Body of pancreas (tissue), 4 donors: ENCODE data around the gene ADAMTS15. TPM values are rescaled to one million over a fixed set of nuclear protein-coding genes. Genes with fewer than 3 reads are reported as not detected.

Experiments
- ATAC-seq: fragments of 150-250 bp; one replicate; pipeline ENCODE4 v1.9.1; 2016
- DNase-seq, 4 donors: peaks; one replicate each; pipeline ENCODE4 v3.0.0-alpha.2; 2019
- H3K27ac ChIP-seq, 4 donors: fragments of 200-600 bp; sonication (generic); 1 replicate in 3 of 4; 2 replicates in 1 of 4; pipeline versions ENCODE4 v1.5.1 to v1.6.1; 2016 to 2019; ENCODE audit warnings: mild to moderate bottlenecking in 1 of 4, mixed read lengths in 1 of 4, moderate library complexity in 1 of 4
- H3K27me3 ChIP-seq, 2 donors: fragments of 200-600 bp; sonication (generic); one replicate each; pipeline ENCODE4 v1.6.0; 2016; ENCODE audit warnings: mild to moderate bottlenecking in 1 of 2
- H3K36me3 ChIP-seq, 2 donors: fragments of 200-600 bp; sonication (generic); replicated peaks in 1 of 2; 2 replicates each; pipeline ENCODE4 v1.5.1; 2016; ENCODE audit warnings: low read depth in 2 of 2; ENCODE audit not compliant: insufficient read depth in 1 of 2
- H3K4me1 ChIP-seq: fragments of 200-600 bp; sonication (generic); one replicate; pipeline ENCODE4 v1.6.0; 2016
- H3K4me3 ChIP-seq, 2 donors: fragments of 200-600 bp; sonication (generic); 1 replicate in 1 of 2; 2 replicates in 1 of 2; pipeline ENCODE4 v1.5.1; 2016 to 2019
- H3K9me3 ChIP-seq, 3 donors: fragments of 200-600 bp; sonication (generic); 1 replicate in 2 of 3; 2 replicates in 1 of 3; pipeline ENCODE4 v1.5.1; 2016
- POLR2A ChIP-seq, 3 donors: fragments of 450-650 bp; IDR thresholded peaks; one replicate each; pipeline ENCODE4 v1.6.1; 2016; ENCODE audit warnings: antibody characterized with exemption in 3 of 3, mild to moderate bottlenecking in 2 of 3
- WGBS, 2 donors: methylation state at CpG; one replicate each; pipeline ENCODE4 v1.1.5; 2017; 5-methylcytosine and 5-hydroxymethylcytosine counted together
- intact Hi-C: fragments of 100-400 bp; cut with DNase I; formaldehyde crosslinking; loops from one replicate; pipeline ENCODE4 v1.15.1; 2023
- total RNA-seq, 2 donors: library from RNA; depleted of rRNA; stranded (reverse); fragments of >200 nt; gene quantifications; one replicate each; pipeline ENCODE4 v1.1.0, GENCODE V29; 2016
- TF ChIP-seq, protein P1 (sequence below), 7 experiments: fragments of 450-650 bp in 4 of 7; fragments of 200-600 bp in 3 of 7; sonication (generic) in 3 of 7; IDR thresholded peaks; one replicate each; pipeline ENCODE4 v1.5.1; 2016 to 2019; ENCODE audit warnings: antibody characterized with exemption in 7 of 7

ADAMTS15 gene
- total RNA-seq, 2 donors from 2014 or later: 0.52 to 5.3 TPM

DNA sequence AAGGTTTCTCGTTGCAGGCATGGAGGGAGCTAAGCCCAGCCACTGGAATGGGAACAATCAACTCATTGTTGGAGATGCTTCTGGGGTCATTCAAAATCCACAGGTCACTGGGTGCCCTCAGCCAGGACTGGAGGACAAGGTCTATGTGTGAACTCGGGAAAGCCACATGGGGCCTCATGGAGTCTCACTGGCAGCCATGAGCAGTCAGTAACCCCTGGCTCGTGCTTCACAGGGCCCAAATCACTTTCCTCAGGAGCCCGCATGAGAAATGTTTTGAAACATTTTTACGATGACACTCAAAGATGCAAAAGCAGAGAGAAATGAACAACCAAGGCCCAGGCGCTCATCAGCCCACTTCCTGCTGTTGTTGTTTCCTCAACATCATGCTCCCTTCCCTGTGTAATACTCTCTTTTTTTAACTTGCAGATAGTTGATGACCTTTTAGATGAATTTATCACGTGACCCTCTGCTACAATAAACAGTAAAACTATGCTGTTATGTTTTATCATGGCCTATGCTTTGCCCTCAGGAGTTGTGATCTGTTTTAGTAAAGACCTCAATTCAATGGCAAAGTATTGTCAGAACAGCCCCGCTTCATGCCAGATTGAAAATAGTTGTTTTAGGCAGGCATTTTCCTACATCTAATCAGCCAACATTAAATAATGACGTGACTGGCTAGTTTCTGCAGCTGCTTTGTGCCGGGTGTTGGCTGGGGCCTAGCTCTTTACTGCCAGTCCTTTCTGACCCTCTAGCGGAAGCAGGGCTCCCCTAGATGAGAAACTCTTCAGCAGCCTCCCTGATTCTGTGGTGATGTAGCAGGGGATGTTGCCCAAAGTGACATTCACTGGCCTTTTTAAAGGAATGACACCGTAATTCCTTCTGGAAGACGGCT lies 39.7 kb downstream of the ADAMTS15 start:
- H3K27me3 ChIP-seq: no peaks in the 10 kb centered on the region
- DNase-seq (no peak), ATAC-seq (no peak)
- H3K4me1 ChIP-seq: no peaks in the 10 kb centered on the region
- H3K36me3 ChIP-seq: no peaks in the 10 kb centered on the region
- H3K9me3 ChIP-seq: no peaks in the 10 kb centered on the region
- 87 to 88% methylated on average over 13 of the region's 13 CpGs for WGBS, 2 donors
- TF ChIP-seq, protein P1, sequence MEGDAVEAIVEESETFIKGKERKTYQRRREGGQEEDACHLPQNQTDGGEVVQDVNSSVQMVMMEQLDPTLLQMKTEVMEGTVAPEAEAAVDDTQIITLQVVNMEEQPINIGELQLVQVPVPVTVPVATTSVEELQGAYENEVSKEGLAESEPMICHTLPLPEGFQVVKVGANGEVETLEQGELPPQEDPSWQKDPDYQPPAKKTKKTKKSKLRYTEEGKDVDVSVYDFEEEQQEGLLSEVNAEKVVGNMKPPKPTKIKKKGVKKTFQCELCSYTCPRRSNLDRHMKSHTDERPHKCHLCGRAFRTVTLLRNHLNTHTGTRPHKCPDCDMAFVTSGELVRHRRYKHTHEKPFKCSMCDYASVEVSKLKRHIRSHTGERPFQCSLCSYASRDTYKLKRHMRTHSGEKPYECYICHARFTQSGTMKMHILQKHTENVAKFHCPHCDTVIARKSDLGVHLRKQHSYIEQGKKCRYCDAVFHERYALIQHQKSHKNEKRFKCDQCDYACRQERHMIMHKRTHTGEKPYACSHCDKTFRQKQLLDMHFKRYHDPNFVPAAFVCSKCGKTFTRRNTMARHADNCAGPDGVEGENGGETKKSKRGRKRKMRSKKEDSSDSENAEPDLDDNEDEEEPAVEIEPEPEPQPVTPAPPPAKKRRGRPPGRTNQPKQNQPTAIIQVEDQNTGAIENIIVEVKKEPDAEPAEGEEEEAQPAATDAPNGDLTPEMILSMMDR (IDR thresholded peaks at IDR 0.05): no peak
- no peak for TF ChIP-seq POLR2A (IDR thresholded peaks at IDR 0.05)
- H3K4me3 ChIP-seq: no peak overlapping the region
- intact Hi-C loops: no loop called here
- no peak overlapping the region for H3K27ac ChIP-seq

DNA sequence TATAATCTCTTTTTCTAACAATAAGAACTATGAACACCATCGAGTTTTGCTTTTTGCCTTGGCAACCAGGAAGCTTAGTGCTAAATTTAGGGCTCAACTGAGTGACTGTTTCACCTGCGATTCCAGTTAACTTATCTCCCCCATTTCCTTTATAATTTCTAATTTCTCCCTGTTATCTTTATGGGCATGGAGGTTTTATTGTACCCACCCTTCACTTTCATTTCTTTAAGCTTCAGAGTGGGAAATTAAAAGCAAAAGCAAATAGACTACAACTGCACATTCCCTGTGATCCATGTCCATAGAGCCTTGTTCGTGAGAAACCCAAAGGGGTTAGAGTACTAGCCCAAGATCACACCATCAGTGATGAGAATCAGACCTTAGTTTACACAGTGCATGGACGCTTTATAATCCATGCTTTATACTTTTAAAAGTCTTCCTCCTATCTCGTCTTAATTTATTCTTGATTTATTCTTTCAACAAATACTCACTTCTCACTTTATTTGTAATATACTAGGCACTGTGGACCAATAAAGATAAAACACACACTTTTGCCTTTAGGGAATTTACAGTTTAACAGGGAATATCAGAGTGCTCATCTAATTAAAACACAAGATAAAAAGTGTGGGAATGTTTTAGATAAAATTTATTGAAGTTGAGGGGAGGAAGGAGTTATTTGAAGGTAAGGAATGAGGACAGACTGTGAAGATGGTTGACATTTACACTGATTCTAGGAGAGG lies 40.6 kb downstream of the ADAMTS15 start:
- Histone ChIP-seq H3K4me1 (no peaks in the 10 kb centered on the region), H3K4me3 (no peak overlapping the region), H3K27me3 (no peaks in the 10 kb centered on the region), H3K36me3 (no peaks in the 10 kb centered on the region), H3K27ac (no peak overlapping the region), H3K9me3 (no peaks in the 10 kb centered on the region)
- TF ChIP-seq, protein P1 (IDR thresholded peaks at IDR 0.05): no peak
- no peak for TF ChIP-seq POLR2A (IDR thresholded peaks at IDR 0.05)
- ATAC-seq (no peak), DNase-seq (no peak)
- intact Hi-C loops: no loop called here
- WGBS, 2 donors: 71 to 74% methylated on average over 5 of the region's 5 CpGs

DNA sequence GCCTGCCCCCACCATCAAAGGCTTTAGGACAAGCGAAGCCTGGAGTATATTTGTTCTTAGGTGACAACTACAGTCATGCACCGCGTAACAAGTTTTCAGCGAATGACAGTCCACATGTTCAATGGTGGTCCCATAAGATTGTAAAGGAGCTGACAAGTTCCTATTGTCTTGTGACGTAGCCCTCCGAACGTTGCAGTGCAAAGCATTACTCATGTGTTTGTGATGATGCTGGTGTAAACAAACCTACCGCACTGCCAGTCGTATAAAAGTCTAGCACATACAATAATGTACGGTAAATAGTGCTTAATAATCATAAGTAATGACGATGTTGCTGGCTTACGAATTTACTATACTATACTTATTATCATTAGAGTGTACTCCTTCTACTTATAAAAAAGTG lies 41.3 kb downstream of the ADAMTS15 start:
- no peak for DNase-seq
- intact Hi-C loops: no loop called here

DNA sequence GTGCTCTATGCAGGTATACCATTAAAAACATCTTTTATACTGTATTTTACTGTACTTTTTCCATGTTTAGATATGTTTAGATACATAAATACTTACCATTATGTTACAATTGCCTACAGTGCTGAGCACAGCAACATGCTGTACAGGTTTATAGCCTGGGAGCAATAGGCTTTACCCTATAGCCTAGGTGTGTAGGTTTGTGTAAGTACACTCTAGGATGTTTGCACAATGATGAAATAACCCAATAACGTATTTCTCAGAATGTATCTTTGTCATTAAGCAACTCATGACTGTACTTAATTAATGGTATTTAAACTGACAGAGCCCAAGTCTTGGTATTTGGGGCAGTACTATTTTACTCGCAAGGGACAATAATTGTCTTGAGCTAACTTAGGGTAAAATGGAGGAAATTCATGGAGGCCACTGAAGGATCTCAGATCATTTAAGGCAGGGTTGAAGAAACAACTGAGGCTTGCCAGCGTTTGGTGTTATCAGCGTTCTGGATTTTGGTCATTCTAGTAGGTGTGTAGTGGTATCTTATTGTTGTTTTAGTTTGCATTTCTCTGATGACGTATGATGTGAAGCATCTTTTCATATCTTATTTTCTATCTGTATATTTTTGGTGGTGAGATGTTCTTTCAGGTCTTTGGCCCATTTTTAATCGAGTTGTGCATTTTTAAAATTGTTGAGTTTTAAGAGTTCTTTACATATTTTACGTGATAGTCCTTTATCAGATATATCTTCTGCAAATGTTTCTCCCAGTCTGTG lies 42.4 kb downstream of the ADAMTS15 start:
- ATAC-seq (no peak), DNase-seq (no peak)
- 73 to 78% methylated on average over 7 of the region's 7 CpGs for WGBS, 2 donors
- Histone ChIP-seq H3K4me1 (no peaks in the 10 kb centered on the region), H3K36me3 (no peaks in the 10 kb centered on the region), H3K27ac (no peak overlapping the region), H3K27me3 (no peaks in the 10 kb centered on the region), H3K9me3 (no peaks in the 10 kb centered on the region), H3K4me3 (no peak overlapping the region)
- intact Hi-C loops: no loop called here
- no peak for TF ChIP-seq POLR2A (IDR thresholded peaks at IDR 0.05)

More for the DNA sequence above, 41.3 kb downstream of the ADAMTS15 start:
- TF ChIP-seq POLR2A (IDR thresholded peaks at IDR 0.05): no peak
- TF ChIP-seq, protein P1 (IDR thresholded peaks at IDR 0.05): no peak
- Histone ChIP-seq H3K4me3 (no peak overlapping the region), H3K27ac (no peak overlapping the region), H3K9me3 (no peaks in the 10 kb centered on the region), H3K27me3 (no peaks in the 10 kb centered on the region), H3K36me3 (no peaks in the 10 kb centered on the region), H3K4me1 (no peaks in the 10 kb centered on the region)
- 88 to 90% methylated on average over 12 of the region's 12 CpGs for WGBS, 2 donors
- no peak for ATAC-seq

DNA sequence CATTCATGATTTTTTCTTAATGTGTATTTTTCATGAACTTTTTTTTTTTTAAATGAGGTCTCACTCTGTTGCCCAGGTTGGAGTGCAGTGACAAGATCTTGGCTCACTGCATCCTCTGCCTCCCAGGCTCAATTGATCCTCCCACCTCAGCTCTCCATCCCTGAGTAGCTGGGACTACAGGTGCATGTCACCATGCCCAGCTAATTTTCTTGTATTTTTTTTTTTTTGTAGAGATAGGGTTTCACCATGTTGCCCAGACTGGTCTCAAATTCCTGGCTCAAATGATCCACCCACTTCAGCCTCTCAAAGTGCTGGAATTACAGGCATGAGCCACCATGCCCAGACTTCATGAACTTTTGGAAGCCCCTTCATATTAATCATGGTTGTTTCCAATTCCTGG lies 49.7 kb downstream of the ADAMTS15 start:
- no peak overlapping the region for H3K27ac ChIP-seq
- no peak for DNase-seq
- ATAC-seq: no peak
- no peak overlapping the region for H3K4me3 ChIP-seq
- H3K4me1 ChIP-seq: no peaks in the 10 kb centered on the region
- no peak for TF ChIP-seq POLR2A (IDR thresholded peaks at IDR 0.05)
- TF ChIP-seq, protein P1 (IDR thresholded peaks at IDR 0.05): no peak
- no peaks in the 10 kb centered on the region for H3K36me3 ChIP-seq
- no peaks in the 10 kb centered on the region for H3K9me3 ChIP-seq
- H3K27me3 ChIP-seq: no peaks in the 10 kb centered on the region
- intact Hi-C loops: no loop called here
